Activated CD8-positive, alpha-beta T cell treated with anti-CD3 and anti-CD28 coated beads for 36 hours (primary cell): ENCODE measurements around the gene DAPK1. TPM values are rescaled to one million over a fixed set of nuclear protein-coding genes. Genes with fewer than 3 reads are reported as not detected.

Source experiments
- ATAC-seq: fragments of 200-7000 bp; cut with Tn5 transposase; one replicate; pipeline ENCODE4 v1.10.0; 2021; ENCODE audit warnings: mild to moderate bottlenecking, moderate library complexity
- CTCF ChIA-PET: fragments of 350-600 bp; sonication (Branson Sonifier 250); formaldehyde crosslinking; loops from one replicate; lab custom pipeline; 2021; ENCODE audit warnings: antibody characterized with exemption; lab: Charles Lee
- POLR2A ChIA-PET: fragments of 350-600 bp; sonication (Branson Sonifier 250); formaldehyde crosslinking; loops from one replicate; lab custom pipeline; 2021; ENCODE audit warnings: antibody characterized with exemption; lab: Charles Lee
- DNase-seq: peaks from one replicate; pipeline ENCODE4 v3.0.0-alpha.2; 2020
- H3K27ac Mint-ChIP-seq: one replicate; pipeline ENCODE4 v1.8.0; 2021; ENCODE audit warnings: mild to moderate bottlenecking, mixed read lengths
- H3K27me3 Mint-ChIP-seq: one replicate; pipeline ENCODE4 v1.8.0; 2021; ENCODE audit warnings: mixed read lengths
- H3K36me3 Mint-ChIP-seq: one replicate; pipeline ENCODE4 v1.8.0; 2021; ENCODE audit warnings: low read depth, mixed read lengths
- H3K4me1 Mint-ChIP-seq: one replicate; pipeline ENCODE4 v1.8.0; 2021; ENCODE audit warnings: low read depth, mixed read lengths
- H3K4me3 Mint-ChIP-seq: one replicate; pipeline ENCODE4 v1.8.0; 2021; ENCODE audit warnings: mild to moderate bottlenecking, moderate library complexity, mixed read lengths
- H3K9me3 Mint-ChIP-seq: one replicate; pipeline ENCODE4 v1.8.0; 2021; ENCODE audit warnings: mixed read lengths
- CTCF ChIP-seq: fragments of 200-600 bp; IDR thresholded peaks from one replicate; pipeline ENCODE4 v1.8.0; 2022; ENCODE audit warnings: antibody characterized with exemption, mild to moderate bottlenecking
- intact Hi-C: fragments of 100-400 bp; cut with micrococcal nuclease; formaldehyde crosslinking; loops from one replicate; pipeline ENCODE4 v1.10.0; 2022
- total RNA-seq, 2 experiments: library from RNA; stranded (reverse); gene quantifications; one replicate each; pipeline ENCODE4 v1.2.3, GENCODE V29; 2021

The DAPK1 gene
- total RNA-seq, 2 experiments from 2014 or later, result 1.7 to 2.1 TPM

- CTCF ChIA-PET, result no interaction called here
- Mint-ChIP-seq H3K4me1 (peaks cover 3% of the 10 kb centered on the region), H3K27ac (no peak overlapping the region), H3K27me3 (no peaks in the 10 kb centered on the region), H3K9me3 (no peaks in the 10 kb centered on the region), H3K36me3 (no peaks in the 10 kb centered on the region), H3K4me3 (no peak overlapping the region)
- POLR2A ChIA-PET, result no interaction called here
- ATAC-seq (no peak), DNase-seq (no peak)
- intact Hi-C loops, result no loop called here
- TF ChIP-seq CTCF, result no peak
Measured at GRCh38 chr9:87530716-87531115, 33.0 kb downstream of the DAPK1 start.

GRCh38 chr9:87531370-87532295 lies 34.0 kb downstream of the DAPK1 start:
- no peak for DNase-seq
- H3K4me3 Mint-ChIP-seq, result no peak overlapping the region
- no peaks in the 10 kb centered on the region for H3K9me3 Mint-ChIP-seq
- no peak overlapping the region for H3K27ac Mint-ChIP-seq
- TF ChIP-seq CTCF, result no peak
- peaks cover 9% of the 10 kb centered on the region for H3K4me1 Mint-ChIP-seq
- CTCF ChIA-PET, result no interaction called here
- H3K27me3 Mint-ChIP-seq, result no peaks in the 10 kb centered on the region
- POLR2A ChIA-PET, result no interaction called here
- no peak for ATAC-seq
- H3K36me3 Mint-ChIP-seq, result no peaks in the 10 kb centered on the region
- intact Hi-C loops, result no loop called here

- no peak overlapping the region for H3K27ac Mint-ChIP-seq
- peaks cover 9% of the 10 kb centered on the region for H3K4me1 Mint-ChIP-seq
- no peak for TF ChIP-seq CTCF
- CTCF ChIA-PET, result no interaction called here
- H3K9me3 Mint-ChIP-seq, result no peaks in the 10 kb centered on the region
- POLR2A ChIA-PET, result interaction anchor here (0.6 kb wide), 1 partner anchor 22 kb away, joined by 3 read pairs; no protein-coding TSS in a partner anchor
- no peak for DNase-seq
- no peaks in the 10 kb centered on the region for H3K27me3 Mint-ChIP-seq
- H3K36me3 Mint-ChIP-seq, result no peaks in the 10 kb centered on the region
- no peak overlapping the region for H3K4me3 Mint-ChIP-seq
- ATAC-seq, result no peak
- intact Hi-C loops, result no loop called here
Measured at GRCh38 chr9:87533271-87533670, 35.6 kb downstream of the DAPK1 start.

- no peaks in the 10 kb centered on the region for H3K36me3 Mint-ChIP-seq
- no peaks in the 10 kb centered on the region for H3K27me3 Mint-ChIP-seq
- peaks cover 9% of the 10 kb centered on the region for H3K4me1 Mint-ChIP-seq
- intact Hi-C loops, result no loop called here
- ChIA-PET CTCF (no interaction called here), POLR2A (no interaction called here)
- H3K4me3 Mint-ChIP-seq, result no peak overlapping the region
- no peak for DNase-seq
- H3K27ac Mint-ChIP-seq, result no peak overlapping the region
- H3K9me3 Mint-ChIP-seq, result no peaks in the 10 kb centered on the region
- no peak for ATAC-seq
- no peak for TF ChIP-seq CTCF
Measured at GRCh38 chr9:87534036-87534435, 36.4 kb downstream of the DAPK1 start.

GRCh38 chr9:87534957-87535356 lies 37.3 kb downstream of the DAPK1 start:
- ATAC-seq (no peak), DNase-seq (no peak)
- Mint-ChIP-seq H3K27ac (no peak overlapping the region), H3K4me1 (peaks cover 9% of the 10 kb centered on the region), H3K9me3 (no peaks in the 10 kb centered on the region), H3K4me3 (no peak overlapping the region), H3K27me3 (no peaks in the 10 kb centered on the region), H3K36me3 (no peaks in the 10 kb centered on the region)
- intact Hi-C loops, result no loop called here
- TF ChIP-seq CTCF, result no peak
- ChIA-PET CTCF (no interaction called here), POLR2A (no interaction called here)
